Activated CD4-positive, alpha-beta T cell treated with anti-CD3 and anti-CD28 coated beads for 4 hours (primary cell): Measurements from ENCODE around the gene TFCP2L1.
"Not testable (repeated sequence)": the region's sequence is repeated elsewhere in the genome, so short reads cannot be mapped to it uniquely, and the experiment has no call there.

Source experiments
- DNase-seq, 2 donors: peaks; one replicate each; pipeline ENCODE4 v3.0.0-alpha.2; 2020

The TFCP2L1 gene

GRCh38 chr2:121284463-121285449 is at the start of gene TFCP2L1:
Gene TFCP2L1 (minus strand): TSS chr2:121285202. CDS start chr2:121285109, 93 bp downstream.
- no peak for DNase-seq

DNA sequence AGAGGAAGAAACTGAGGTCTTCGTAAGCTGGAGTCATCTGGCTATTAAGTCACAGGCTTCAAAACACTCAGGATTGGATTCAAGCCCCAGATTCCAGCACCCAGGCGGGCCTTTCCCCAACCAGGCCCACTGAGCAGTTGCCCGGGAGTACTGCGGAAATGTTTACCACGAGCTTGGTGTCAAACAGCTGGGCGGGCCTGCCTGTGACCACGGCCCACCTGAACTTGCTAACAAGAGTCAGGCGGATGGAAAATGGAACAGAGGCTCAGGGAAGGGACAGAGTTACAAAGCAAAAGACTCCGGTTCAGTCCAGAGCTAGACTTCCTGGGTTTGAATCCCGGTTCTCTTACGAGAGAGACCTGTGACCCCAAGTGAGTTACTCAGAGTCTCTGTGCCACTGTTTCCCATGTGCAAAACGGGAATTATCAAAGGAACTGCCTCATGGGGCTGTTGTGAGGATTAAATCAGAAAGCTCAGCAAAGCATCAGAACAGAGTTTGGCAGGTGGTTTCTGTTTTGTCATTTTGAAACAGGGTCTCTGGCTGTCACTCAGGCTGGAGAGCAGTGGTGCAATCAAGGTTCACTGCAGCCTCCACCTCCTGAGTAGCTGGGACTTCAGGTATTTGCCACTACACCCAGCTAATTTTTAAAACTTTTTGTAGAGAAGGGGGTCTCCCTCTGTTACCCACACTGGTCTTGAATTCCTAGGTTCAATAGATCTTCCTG is 49.0 kb upstream of the TFCP2L1 start:
- no peak for DNase-seq

- no peak for DNase-seq
Observed at GRCh38 chr2:121333231-121333630, 48.2 kb upstream of the TFCP2L1 start.

- not testable (repeated sequence) for DNase-seq
Observed at GRCh38 chr2:121331324-121331723, 46.3 kb upstream of the TFCP2L1 start.

- no peak for DNase-seq
Observed at GRCh38 chr2:121330921-121331320, 45.9 kb upstream of the TFCP2L1 start.

DNA sequence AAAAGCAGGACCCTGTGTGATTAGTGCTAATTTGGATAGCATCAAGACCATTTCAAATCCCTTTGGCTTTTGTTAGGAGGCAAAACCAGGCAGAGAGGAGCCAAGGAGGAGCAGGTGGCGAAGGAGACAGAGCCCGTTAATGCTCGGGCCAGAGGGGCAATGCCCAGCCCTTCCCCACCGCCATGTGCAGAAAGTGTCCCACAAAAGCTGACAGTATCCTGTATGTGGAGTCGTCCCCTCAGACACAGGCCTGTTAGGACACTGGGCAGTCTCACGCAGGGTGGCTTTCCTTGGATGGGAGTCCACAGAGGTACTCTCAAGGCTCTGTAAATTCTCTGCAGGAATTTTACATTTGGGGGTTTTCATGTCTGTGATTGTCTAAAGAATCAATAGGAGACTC is 44.8 kb upstream of the TFCP2L1 start:
- DNase-seq, result no peak

DNA sequence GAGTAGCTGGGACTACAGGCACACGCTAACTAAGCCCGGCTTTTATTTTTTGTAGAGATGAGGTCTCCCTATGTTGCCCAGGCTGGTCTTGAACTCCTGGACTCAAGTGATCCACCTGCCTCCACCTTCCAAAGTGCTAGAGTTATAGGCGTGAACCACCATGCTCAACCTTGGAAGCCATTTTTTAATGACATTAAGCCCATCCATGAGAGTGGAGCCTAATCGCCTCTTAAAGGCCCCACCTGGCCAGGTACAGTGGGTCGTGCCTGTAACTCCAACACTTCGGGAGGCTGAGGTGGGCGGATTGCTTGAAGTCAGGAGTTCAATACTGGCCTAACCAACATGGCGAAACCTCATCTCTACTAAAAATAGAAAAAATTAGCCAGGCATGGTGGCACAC is 41.6 kb upstream of the TFCP2L1 start:
- no peak for DNase-seq

- no peak for DNase-seq
Observed at GRCh38 chr2:121324601-121325000, 39.6 kb upstream of the TFCP2L1 start.

DNA sequence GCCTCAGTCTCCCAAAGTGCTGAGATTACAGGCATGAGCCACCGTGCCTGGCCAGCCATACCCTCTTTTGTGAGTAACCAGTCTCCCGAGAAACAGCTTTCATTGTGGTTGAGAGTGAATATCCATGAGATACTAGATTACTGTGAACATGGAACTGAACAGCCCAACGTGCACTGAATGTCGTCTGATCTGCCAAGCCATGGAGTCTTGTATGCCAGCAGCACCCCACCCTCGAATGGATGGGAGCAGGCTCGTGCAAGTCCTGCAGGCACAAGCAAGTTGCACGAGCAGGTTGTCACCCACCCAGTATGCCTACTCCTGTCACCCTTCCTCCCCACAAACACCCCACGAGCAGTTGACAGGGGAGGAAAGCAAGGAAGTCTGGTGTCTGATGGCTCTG is 36.5 kb upstream of the TFCP2L1 start:
- DNase-seq, result no peak

GRCh38 chr2:121319941-121320340 is 34.9 kb upstream of the TFCP2L1 start:
- DNase-seq, result no peak

GRCh38 chr2:121316986-121317385 is 32.0 kb upstream of the TFCP2L1 start:
- no peak for DNase-seq

GRCh38 chr2:121313701-121314100 is 28.7 kb upstream of the TFCP2L1 start:
- DNase-seq, result not testable (repeated sequence)

GRCh38 chr2:121309801-121310200 is 24.8 kb upstream of the TFCP2L1 start:
- no peak for DNase-seq

DNA sequence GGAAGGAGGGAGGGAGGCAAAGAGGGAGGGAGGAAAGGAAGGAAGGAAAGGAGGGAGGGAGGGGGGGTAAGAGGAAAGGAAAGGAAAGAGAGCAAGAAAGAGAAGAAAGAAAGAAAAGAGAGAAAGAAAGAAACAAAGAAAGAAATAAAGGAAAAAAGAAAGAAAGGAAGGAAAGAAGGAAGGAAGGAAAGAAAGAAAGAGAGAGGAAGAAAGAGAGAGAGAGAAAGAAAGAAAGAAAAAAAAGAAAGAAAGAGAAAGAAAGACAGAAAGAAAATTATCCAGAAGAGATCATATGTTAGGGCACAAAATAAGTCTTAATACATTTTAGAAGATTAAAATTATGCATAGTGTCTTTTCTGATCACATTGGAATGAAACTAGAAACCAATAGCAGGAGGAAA is 24.3 kb upstream of the TFCP2L1 start:
- no peak for DNase-seq

DNA sequence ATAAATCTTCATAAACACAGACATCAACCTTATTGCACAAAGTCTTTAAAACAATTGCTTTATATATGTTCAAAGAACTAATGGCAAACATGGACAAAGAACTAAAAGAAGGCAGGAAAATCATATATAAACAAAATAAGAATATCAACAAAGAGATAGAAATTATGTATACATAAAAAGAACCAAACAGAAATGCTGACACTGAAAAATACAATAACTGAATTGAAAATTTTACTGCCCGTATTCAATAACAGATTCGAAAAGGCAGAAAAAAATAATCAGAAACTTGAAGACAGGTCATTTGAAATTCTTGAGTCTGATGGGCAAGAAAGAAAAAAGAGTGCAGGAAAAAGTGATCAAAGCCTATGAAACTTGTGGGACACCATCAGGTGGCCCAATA is 22.0 kb upstream of the TFCP2L1 start:
- DNase-seq, result no peak

DNA sequence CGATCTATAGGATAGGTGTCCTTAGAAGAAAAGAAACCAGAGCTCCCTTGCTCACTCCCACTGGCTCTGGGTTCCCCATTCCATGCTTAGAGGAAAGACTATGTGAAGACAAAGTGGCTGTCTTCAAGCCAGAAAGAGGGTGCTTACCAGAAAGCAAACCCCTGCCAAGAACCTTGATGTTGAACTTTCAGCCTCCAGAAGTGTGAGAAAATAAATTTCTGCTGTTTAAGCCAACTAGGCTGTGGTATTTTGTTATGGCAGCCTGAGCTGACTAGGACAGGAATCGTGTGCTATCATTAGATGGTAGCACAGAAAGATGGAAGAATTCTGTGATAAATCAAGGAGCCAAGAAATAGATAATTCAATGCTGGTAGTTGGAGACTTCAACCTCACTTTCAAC is 19.9 kb upstream of the TFCP2L1 start:
- DNase-seq, result no peak

DNA sequence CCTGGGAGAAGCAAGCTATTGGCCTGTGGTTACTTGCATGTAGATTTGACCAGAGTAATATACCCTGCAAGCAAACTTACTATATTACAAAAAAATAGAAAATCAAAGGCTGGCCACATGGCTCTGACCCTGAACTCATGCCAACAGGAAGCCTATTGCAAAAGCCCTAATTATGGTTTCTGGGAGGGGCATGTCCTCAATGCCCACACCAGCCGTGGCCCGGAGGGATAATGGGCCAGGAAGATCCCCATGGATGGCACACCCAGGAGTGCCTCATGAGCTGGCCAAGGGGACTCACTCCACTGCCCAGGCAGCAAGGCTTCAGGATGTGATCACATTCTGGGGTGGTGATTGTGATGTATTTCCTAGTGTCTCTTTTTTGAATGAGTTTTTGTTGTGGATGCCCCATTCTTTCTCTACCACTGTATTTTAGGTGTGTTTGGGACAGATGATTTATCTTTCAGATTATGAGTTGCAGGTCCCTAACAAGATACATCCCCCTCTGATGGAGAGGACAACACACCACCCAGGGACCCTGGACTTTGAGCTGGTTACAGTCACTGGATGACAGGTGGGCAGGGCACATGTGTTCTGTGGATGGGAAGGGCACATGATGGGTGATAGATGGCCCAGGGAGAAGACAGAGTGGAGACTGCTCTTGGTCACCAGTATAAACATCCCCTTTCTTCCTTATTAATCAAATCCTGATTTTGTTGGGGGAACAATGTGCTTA is 18.7 kb upstream of the TFCP2L1 start:
- no peak for DNase-seq

DNA sequence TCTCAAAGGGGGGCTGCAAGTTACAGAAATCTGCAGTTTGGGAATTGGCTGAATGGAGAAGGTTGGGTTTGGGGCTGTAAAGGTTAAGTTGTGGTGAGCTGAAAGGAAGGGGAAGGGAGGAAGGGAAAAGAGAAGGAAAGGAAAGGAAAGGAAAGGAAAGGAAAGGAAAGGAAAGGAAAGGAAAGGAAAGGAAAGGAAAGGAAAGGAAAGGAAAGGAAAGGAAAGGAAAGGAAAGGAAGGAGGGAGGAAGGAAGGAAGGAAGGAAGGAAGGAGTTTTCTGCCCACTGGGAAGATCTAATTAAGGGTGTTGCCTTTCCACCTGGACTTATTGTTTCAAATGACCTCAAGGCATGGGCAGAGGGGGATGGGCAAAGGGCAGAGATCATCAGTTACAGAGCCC is 16.2 kb upstream of the TFCP2L1 start:
- DNase-seq, result not testable (repeated sequence)

- no peak for DNase-seq
Observed at GRCh38 chr2:121298476-121298875, 13.5 kb upstream of the TFCP2L1 start.

DNA sequence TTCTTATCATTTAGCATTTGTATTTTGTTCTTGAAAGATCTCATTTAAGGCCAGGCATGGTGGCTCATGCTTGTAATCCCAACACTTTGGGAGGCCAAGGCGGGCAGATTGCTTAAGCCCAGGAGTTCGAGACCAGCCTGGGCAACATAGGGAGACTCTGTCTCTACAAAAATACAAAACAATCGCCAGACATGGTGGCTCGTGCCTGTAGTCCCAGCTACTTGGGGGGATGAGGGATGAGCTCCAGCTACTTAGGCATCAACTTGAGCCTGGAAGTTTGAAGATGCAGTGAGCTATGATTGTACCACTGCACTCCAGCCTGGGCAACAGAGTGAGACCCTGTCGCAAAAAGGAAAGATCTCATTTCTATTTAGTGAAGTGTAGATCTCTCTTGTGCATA is 12.9 kb upstream of the TFCP2L1 start:
- DNase-seq, result not testable (repeated sequence)

GRCh38 chr2:121297217-121297830 is 12.3 kb upstream of the TFCP2L1 start:
- no peak for DNase-seq

GRCh38 chr2:121295911-121296650 is 11.1 kb upstream of the TFCP2L1 start:
- DNase-seq, result no peak
